Endothelial cell of umbilical vein (primary cell): ENCODE results near the gene EXOC1. TPM values are rescaled to one million over a fixed set of nuclear protein-coding genes. Genes with fewer than 3 reads are reported as not detected.

Experiments
- BruUV-seq: library from RNA; stranded (reverse); fragments of 400-500 nt; replicated peaks from 2 replicates; lab custom pipeline; 2021; lab: Mats Ljungman, UMichigan
- CTCF ChIA-PET: fragments of 300-600, 350-600 bp; sonication (Branson Sonifier 250); formaldehyde crosslinking; loops from one replicate; lab custom pipeline; 2021; ENCODE audit warnings: antibody characterized with exemption, inconsistent platforms; lab: Charles Lee
- POLR2A ChIA-PET: fragments of 300-600, 350-600 bp; sonication (Branson Sonifier 250); formaldehyde crosslinking; loops from one replicate; lab custom pipeline; 2021; ENCODE audit warnings: antibody characterized with exemption, inconsistent platforms; lab: Charles Lee
- DNase-seq: peaks from one replicate; pipeline ENCODE4 v3.0.0-alpha.2; 2011; ENCODE audit warnings: low read depth, low spot score
- FAIRE-seq: peaks from 2 replicates; lab custom pipeline; 2011; peaks lifted over from hg19 to GRCh38; lab: Jason Lieb, UNC
- H2AFZ ChIP-seq: 2 replicates; pipeline ENCODE4 v1.6.0; 2012; ENCODE audit warnings: low read depth, low read length, control low read depth, inconsistent platforms
- H3K27ac ChIP-seq: 2 replicates; pipeline ENCODE4 v1.5.1; 2011; ENCODE audit warnings: low read depth, mild to moderate bottlenecking, control low read depth, low read length, moderate library complexity; ENCODE audit not compliant: insufficient read depth
- H3K27me3 ChIP-seq, 2 experiments: 2 replicates each; pipeline versions ENCODE4 v1.6.0 to v1.6.1; 2011; ENCODE audit warnings: low read length in 2 of 2, mixed read lengths in 1 of 2; ENCODE audit not compliant: control insufficient read depth in 2 of 2, insufficient read depth in 2 of 2
- H3K36me3 ChIP-seq, 2 experiments: 2 replicates in 1 of 2; 3 replicates in 1 of 2; pipeline ENCODE4 v1.5.1; 2011; ENCODE audit warnings: low read length in 2 of 2, mild to moderate bottlenecking in 1 of 2, moderate library complexity in 1 of 2; ENCODE audit not compliant: control insufficient read depth in 2 of 2, insufficient read depth in 2 of 2; ENCODE audit errors: extremely low read depth in 1 of 2
- H3K4me1 ChIP-seq: 3 replicates; pipeline ENCODE4 v1.5.1; 2011; ENCODE audit warnings: mild to moderate bottlenecking, low read length; ENCODE audit not compliant: control insufficient read depth, insufficient read depth; ENCODE audit errors: extremely low read depth
- H3K4me2 ChIP-seq: 2 replicates; pipeline ENCODE4 v1.6.1; 2011; ENCODE audit warnings: low read length, control low read depth, mixed read lengths; ENCODE audit not compliant: insufficient read depth
- H3K4me3 ChIP-seq, 3 experiments: fragments of 200-600 bp in 1 of 3; sonication (generic), shearing (Covaris generic) in 1 of 3; replicated peaks in 1 of 3; 2 replicates each; pipeline ENCODE4 v1.5.1; 2011 to 2016; ENCODE audit warnings: control low read depth in 3 of 3, low read length in 3 of 3, mild to moderate bottlenecking in 2 of 3, inconsistent platforms in 1 of 3, low read depth in 1 of 3, moderate library complexity in 1 of 3; ENCODE audit not compliant: insufficient read depth in 1 of 3
- H3K79me2 ChIP-seq: 2 replicates; pipeline ENCODE4 v1.6.0; 2012; ENCODE audit warnings: low read length, inconsistent platforms; ENCODE audit not compliant: control insufficient read depth, insufficient read depth
- H3K9ac ChIP-seq: replicated peaks from 2 replicates; pipeline ENCODE3; 2011; ENCODE audit warnings: low read length, control low read depth; ENCODE audit not compliant: insufficient read depth; ENCODE audit errors: extremely low read depth
- H3K9me1 ChIP-seq: replicated peaks from 3 replicates; pipeline ENCODE4 v1.6.0; 2011; ENCODE audit warnings: mild to moderate bottlenecking, low read length; ENCODE audit not compliant: control insufficient read depth, insufficient read depth; ENCODE audit errors: extremely low read depth
- H3K9me3 ChIP-seq: replicated peaks from 2 replicates; pipeline ENCODE4 v1.5.1; 2012; ENCODE audit warnings: low read length, inconsistent platforms; ENCODE audit not compliant: control insufficient read depth, insufficient read depth
- H4K20me1 ChIP-seq: replicated peaks from 2 replicates; pipeline ENCODE3; 2011; ENCODE audit warnings: mild to moderate bottlenecking, low read length; ENCODE audit not compliant: control insufficient read depth, insufficient read depth; ENCODE audit errors: extremely low read depth
- CTCF ChIP-seq, 2 donors: IDR thresholded peaks; 1 replicate in 1 of 2; 2 replicates in 1 of 2; pipeline ENCODE4 v1.5.1; 2011; ENCODE audit warnings: low read length in 2 of 2, mild to moderate bottlenecking in 2 of 2, moderate library complexity in 2 of 2, control low read depth in 1 of 2, inconsistent platforms in 1 of 2, low read depth in 1 of 2; ENCODE audit not compliant: insufficient read depth in 1 of 2; ENCODE audit errors: extremely low read depth in 1 of 2
- EZH2 ChIP-seq: IDR thresholded peaks from 2 replicates; pipeline ENCODE4 v1.6.1; 2012; ENCODE audit warnings: borderline replicate concordance, low read depth, mild to moderate bottlenecking, moderate library complexity, low read length, inconsistent platforms; ENCODE audit not compliant: severe bottlenecking
- FOS ChIP-seq: IDR thresholded peaks from 2 replicates; pipeline ENCODE4 v1.6.1; 2011; ENCODE audit warnings: mild to moderate bottlenecking, low read length, moderate library complexity, borderline replicate concordance; ENCODE audit not compliant: insufficient read depth
- GATA2 ChIP-seq: IDR thresholded peaks from 2 replicates; pipeline ENCODE4 v1.7.0; 2011; ENCODE audit warnings: low read depth, mild to moderate bottlenecking, moderate library complexity, mixed read lengths, low read length; ENCODE audit not compliant: insufficient read length, insufficient read depth
- JUN ChIP-seq: IDR thresholded peaks from 2 replicates; pipeline ENCODE4 v1.6.1; 2011; ENCODE audit warnings: borderline replicate concordance, low read depth; ENCODE audit not compliant: insufficient read length, insufficient read depth
- MAX ChIP-seq: IDR thresholded peaks from 2 replicates; pipeline ENCODE4 v1.6.1; 2011; ENCODE audit not compliant: insufficient read depth, insufficient read length
- MYC ChIP-seq: IDR thresholded peaks from one replicate; pipeline ENCODE4 v1.6.1; 2011; ENCODE audit warnings: mild to moderate bottlenecking, low read depth, low read length
- POLR2A ChIP-seq: IDR thresholded peaks from 2 replicates; pipeline ENCODE4 v1.6.1; 2012; ENCODE audit warnings: low read depth, mild to moderate bottlenecking, control low read depth, low read length
- POLR2AphosphoS5 ChIP-seq: IDR thresholded peaks from 2 replicates; pipeline ENCODE4 v1.6.1; 2012; ENCODE audit warnings: low read depth, mild to moderate bottlenecking, control low read depth, low read length, moderate library complexity; ENCODE audit not compliant: insufficient read depth
- dilution Hi-C: fragments of 300-500 bp; cut with MboI; formaldehyde crosslinking; loops from one replicate; pipeline ENCODE4 v1.15.0; 2019; ENCODE audit warnings: low sequenced_read_pairs; ENCODE audit not compliant: extremely low pct_ligation_motif_present
- intact Hi-C: fragments of 100-400 bp; cut with micrococcal nuclease; formaldehyde crosslinking; loops from one replicate; pipeline ENCODE4 v1.10.0; 2022
- polyA plus RNA-seq, 4 experiments: library from polyadenylated mRNA; depleted of rRNA in 3 of 4; stranded (reverse) in 3 of 4; unstranded in 1 of 4; fragments of >200 nt; gene quantifications; 2 replicates each; pipeline versions ENCODE4 v1.2.1 to v1.2.3, GENCODE V29; 2011 to 2012; ENCODE audit warnings: missing spikeins in 1 of 4
- total RNA-seq: library from RNA; stranded (reverse); gene quantifications from 2 replicates; pipeline ENCODE4 v1.2.3, GENCODE V29; 2021

EXOC1 gene
- total and polyA plus RNA-seq, 2 donors (not counting 3 experiments of a cell fraction or from before 2014, with no cell fraction given) = 11.6 to 33.3 TPM

GRCh38 chr4:55927803-55928437 lies 74.5 kb downstream of the EXOC1 start:
- TF ChIP-seq MAX = no peak
- TF ChIP-seq CTCF (IDR thresholded peaks at IDR 0.05; ENCODE audit: extremely low read depth in 1 of 2, insufficient read depth in 1 of 2, low read depth in 1 of 2, low read length in 2 of 2) = no peak
- no peak for TF ChIP-seq FOS
- no peak for TF ChIP-seq JUN
- Histone ChIP-seq H2AFZ (no peak overlapping the region), H3K4me2 (no peak overlapping the region), H3K4me1 (no peaks in the 10 kb centered on the region), H3K27ac (no peak overlapping the region), H3K9ac (no peak overlapping the region), H4K20me1 (no peaks in the 10 kb centered on the region), H3K9me3 (no peaks in the 10 kb centered on the region), H3K36me3 (no peaks in the 10 kb centered on the region), H3K4me3 (no peak overlapping the region), H3K27me3 (no peaks in the 10 kb centered on the region), H3K79me2 (no peaks in the 10 kb centered on the region), H3K9me1 (no peaks in the 10 kb centered on the region)
- FAIRE-seq (no peak), DNase-seq (no peak)
- intact Hi-C loops = no loop called here
- no TSS peak for BruUV-seq
- ChIA-PET CTCF (no interaction called here), POLR2A (no interaction called here)
- dilution Hi-C loops = no loop called here

GRCh38 chr4:55928846-55929245 lies 75.4 kb downstream of the EXOC1 start:
- Histone ChIP-seq H4K20me1 (no peaks in the 10 kb centered on the region), H3K27ac (no peak overlapping the region), H3K4me2 (no peak overlapping the region), H3K9me3 (no peaks in the 10 kb centered on the region), H3K27me3 (no peaks in the 10 kb centered on the region), H3K4me1 (no peaks in the 10 kb centered on the region), H3K36me3 (no peaks in the 10 kb centered on the region), H3K4me3 (no peak overlapping the region), H3K9me1 (no peaks in the 10 kb centered on the region), H2AFZ (no peak overlapping the region), H3K9ac (no peak overlapping the region), H3K79me2 (no peaks in the 10 kb centered on the region)
- BruUV-seq = no TSS peak
- TF ChIP-seq FOS (no peak), POLR2AphosphoS5 (no peak), GATA2 (no peak), CTCF (IDR thresholded peaks at IDR 0.05; ENCODE audit: extremely low read depth in 1 of 2, insufficient read depth in 1 of 2, low read depth in 1 of 2, low read length in 2 of 2) (no peak), MAX (no peak), EZH2 (no peak), POLR2A (no peak), MYC (no peak), JUN (no peak)
- dilution Hi-C loops = no loop called here
- ChIA-PET CTCF (no interaction called here), POLR2A (no interaction called here)
- intact Hi-C loops = no loop called here
- FAIRE-seq = no peak
- DNase-seq = no peak
